Immature natural killer cell (primary cell): ENCODE measurements around the gene IMMT. TPM values are rescaled to one million over a fixed set of nuclear protein-coding genes. Genes with fewer than 3 reads are reported as not detected.
"Not testable (repeated sequence)": the region's sequence is repeated elsewhere in the genome, so short reads cannot be mapped to it uniquely, and the experiment has no call there.

ENCODE experiments used
- DNase-seq, 3 donors: peaks; one replicate each; pipeline ENCODE4 v3.0.0; 2022; ENCODE audit warnings: mixed read lengths in 1 of 3
- H3K27ac Mint-ChIP-seq, 6 donors: one replicate each; pipeline ENCODE4 v1.8.0; 2020; ENCODE audit warnings: mixed read lengths in 6 of 6, mild to moderate bottlenecking in 5 of 6, inconsistent platforms in 4 of 6, moderate library complexity in 3 of 6
- H3K27me3 Mint-ChIP-seq, 3 donors: one replicate each; pipeline ENCODE4 v1.8.0; 2020 to 2021; ENCODE audit warnings: low read depth in 3 of 3, mild to moderate bottlenecking in 3 of 3, mixed read lengths in 3 of 3, moderate library complexity in 3 of 3, inconsistent platforms in 1 of 3
- H3K36me3 Mint-ChIP-seq, 3 donors: one replicate each; pipeline ENCODE4 v1.8.0; 2020; ENCODE audit warnings: mixed read lengths in 3 of 3, inconsistent platforms in 2 of 3, mild to moderate bottlenecking in 2 of 3
- H3K4me1 Mint-ChIP-seq, 2 donors: one replicate each; pipeline ENCODE4 v1.8.0; 2020; ENCODE audit warnings: inconsistent platforms in 2 of 2, mild to moderate bottlenecking in 2 of 2, mixed read lengths in 2 of 2, moderate library complexity in 1 of 2
- H3K4me3 Mint-ChIP-seq, 5 donors: one replicate each; pipeline ENCODE4 v1.8.0; 2020; ENCODE audit warnings: mild to moderate bottlenecking in 5 of 5, mixed read lengths in 5 of 5, inconsistent platforms in 3 of 5, moderate library complexity in 3 of 5
- H3K9me3 Mint-ChIP-seq, 6 donors: one replicate each; pipeline ENCODE4 v1.8.0; 2020; ENCODE audit warnings: mild to moderate bottlenecking in 6 of 6, mixed read lengths in 6 of 6, inconsistent platforms in 4 of 6, moderate library complexity in 3 of 6
- polyA plus RNA-seq, 3 donors: library from polyadenylated mRNA; unstranded; fragments of 300-500 nt; fragmentation: Illumina TruSeq; gene quantifications; one replicate each; pipeline ENCODE4 v1.2.3, GENCODE V29; 2021

IMMT gene
- polyA plus RNA-seq = 10 to 100 TPM; 37.5 to 70.9 (median 49.7) TPM

DNA sequence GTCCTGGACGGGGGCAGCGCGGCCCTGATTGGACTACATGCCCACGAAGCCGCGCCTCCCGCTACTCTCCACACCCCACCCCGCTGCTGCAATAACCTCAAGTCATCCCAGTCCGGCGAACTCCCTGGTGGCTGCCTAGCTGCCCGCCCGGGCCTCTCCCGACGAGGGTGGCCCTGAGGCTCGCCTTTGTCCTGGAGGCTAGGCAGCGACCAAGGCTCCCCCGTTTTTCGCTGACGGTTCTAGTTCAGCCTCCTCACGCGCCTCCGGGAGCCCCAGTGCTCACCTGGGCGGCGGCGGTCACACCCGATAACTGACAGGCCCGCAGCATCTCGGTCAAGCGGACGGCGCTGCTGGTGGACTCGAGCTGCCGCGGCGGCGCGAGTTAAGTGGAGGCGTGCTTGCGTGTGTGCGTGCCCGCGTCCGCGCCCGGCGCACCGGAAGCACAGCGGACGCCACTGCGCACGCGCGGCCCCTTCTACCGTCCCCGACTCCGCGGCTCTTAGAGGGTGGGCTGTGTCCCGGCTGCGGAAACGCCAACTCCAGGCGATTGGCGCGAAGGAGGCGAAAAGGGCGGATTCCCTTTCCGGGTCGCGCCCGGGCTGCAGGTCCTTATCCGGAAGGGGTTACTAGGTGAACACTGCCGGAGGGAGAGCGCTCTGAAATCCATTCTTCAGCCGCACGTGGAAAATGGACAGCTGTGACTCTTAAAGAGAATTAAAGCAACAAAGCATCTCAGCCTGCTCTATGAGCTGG, at the start of gene IMMT:
Gene IMMT, minus strand, starts transcription at position 408 of the 753 bp plus-strand sequence. Its CDS starts 80 bp downstream, at position 328.
- peaks cover 9 to 16% (median 13%) of the 10 kb centered on the region in 3 donors for H3K27me3 Mint-ChIP-seq
- peak within 1 kb of the TSS; percentile 89 to 97 (median 93) for H3K4me3 Mint-ChIP-seq
- H3K9me3 Mint-ChIP-seq = no peaks in the 10 kb centered on the region
- peaks cover 45 to 66% of the 10 kb centered on the region in 2 donors for H3K4me1 Mint-ChIP-seq
- peak within 1 kb of the TSS; percentile 84 to 98 (median 94) for H3K27ac Mint-ChIP-seq
- H3K36me3 Mint-ChIP-seq = peaks cover 0 to 3% (median 3%) of the 10 kb centered on the region in 3 donors
- DNase-seq = peak; percentile 88 to 94 (median 94)

DNA sequence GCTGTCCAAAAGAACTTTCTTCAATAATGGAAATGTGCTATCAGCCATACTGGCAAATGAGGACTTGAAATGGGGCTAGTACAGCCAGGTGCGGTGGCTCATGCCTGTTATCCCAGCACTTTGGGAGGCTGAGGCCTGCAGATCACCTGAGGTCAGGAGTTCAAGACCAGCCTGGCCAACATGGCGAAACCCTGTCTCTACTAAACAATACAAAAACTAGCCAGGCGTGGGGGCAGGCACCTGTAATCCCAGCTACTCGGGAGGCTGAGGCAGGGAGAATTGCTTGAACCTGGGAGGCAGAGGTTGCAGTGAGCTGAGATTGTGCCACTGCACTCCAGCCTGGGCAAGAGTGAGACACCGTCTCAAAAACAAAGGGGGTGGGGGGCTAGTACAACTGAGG, 49.5 kb upstream of the IMMT start:
- H3K9me3 Mint-ChIP-seq, H3K36me3 Mint-ChIP-seq, H3K27ac Mint-ChIP-seq, DNase-seq, H3K4me1 Mint-ChIP-seq, H3K4me3 Mint-ChIP-seq, H3K27me3 Mint-ChIP-seq: not testable (repeated sequence)

DNA sequence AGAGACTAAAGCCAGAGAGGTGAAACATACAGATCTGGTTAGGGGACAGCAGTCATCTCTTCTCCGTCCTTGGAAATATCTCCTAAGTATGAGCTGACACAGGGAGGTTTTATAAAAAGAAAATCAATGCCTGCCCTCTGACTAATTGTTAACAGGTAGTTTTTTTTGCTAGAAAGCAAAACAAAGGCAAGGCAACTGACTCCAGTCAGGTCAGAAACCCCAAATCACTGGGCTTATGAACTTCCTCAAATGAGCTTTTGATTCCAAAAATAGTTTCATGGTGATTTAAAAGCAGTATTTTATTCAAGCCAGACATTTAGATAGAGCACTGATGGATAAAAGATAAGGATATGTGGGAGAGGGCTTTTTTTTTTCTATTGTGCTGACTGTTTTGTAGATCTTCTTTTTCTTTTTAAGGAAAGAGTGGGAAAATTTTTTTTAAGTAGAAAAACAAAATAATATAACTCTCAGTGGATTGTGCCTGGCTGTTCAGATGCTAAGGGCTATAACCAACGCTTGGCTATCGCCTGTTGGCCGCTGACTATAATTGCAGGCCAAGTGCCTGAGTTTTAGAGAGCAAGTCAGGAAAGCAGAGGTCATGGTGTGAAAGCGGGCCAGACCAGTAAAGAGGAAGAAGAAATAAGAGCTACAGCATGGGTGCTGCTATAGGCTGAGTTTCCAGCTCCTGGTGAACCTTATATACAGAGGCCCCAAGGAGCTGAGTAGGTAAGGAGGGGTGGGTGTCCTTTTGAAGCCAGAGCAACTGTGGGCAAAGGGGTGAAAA, 48.9 kb upstream of the IMMT start:
- Mint-ChIP-seq H3K36me3 (no peaks in the 10 kb centered on the region), H3K27me3 (peaks cover 0 to 9% (median 6%) of the 10 kb centered on the region in 3 donors), H3K4me3 (no peak overlapping the region), H3K27ac (no peak overlapping the region), H3K4me1 (no peaks in the 10 kb centered on the region), H3K9me3 (no peaks in the 10 kb centered on the region)
- no peak for DNase-seq

DNA sequence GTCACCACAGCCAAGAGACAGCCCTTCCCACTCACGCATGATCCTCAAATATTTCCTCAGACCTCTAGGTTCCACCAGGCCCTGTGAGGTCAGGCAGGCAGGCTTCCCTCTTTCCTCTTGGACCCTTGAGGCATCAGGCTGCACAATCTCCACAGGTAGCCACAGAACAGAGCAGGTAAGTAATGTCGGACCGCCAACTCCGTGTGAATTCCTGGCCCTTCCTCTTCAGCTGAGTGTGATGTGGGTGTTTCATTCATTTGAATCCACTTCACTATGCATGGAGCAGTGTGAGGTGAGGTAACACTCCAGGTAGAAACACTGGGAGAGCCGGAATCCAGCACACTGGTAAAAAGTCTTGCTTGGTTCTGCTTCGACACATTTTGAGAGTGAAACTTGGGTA, 48.0 kb upstream of the IMMT start:
- no peak overlapping the region for H3K27ac Mint-ChIP-seq
- H3K27me3 Mint-ChIP-seq = peaks cover 4 to 9% (median 8%) of the 10 kb centered on the region in 3 donors
- no peak overlapping the region for H3K4me3 Mint-ChIP-seq
- no peaks in the 10 kb centered on the region for H3K36me3 Mint-ChIP-seq
- H3K9me3 Mint-ChIP-seq = no peaks in the 10 kb centered on the region
- DNase-seq = no peak
- peaks cover 2 to 8% of the 10 kb centered on the region in 2 donors for H3K4me1 Mint-ChIP-seq

DNA sequence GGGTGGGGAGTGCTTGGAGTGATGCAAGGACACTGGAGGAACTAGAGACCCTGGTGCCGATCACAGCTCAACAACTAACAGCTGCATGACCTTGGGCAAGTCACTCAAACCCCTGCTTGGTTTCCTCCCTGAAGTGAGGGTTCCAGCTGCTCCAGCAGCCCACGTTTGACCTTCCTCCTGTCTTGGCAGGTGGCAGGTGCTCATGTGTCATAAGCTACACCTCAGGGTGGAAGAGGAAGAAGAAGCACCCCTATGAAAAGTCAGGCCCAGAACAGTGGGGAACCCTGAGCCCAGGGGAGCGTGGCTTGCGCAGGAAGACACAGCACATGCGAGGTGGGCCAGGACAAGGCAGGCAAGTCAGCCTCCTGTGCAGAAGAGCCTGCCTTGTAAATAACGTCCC, 46.3 kb upstream of the IMMT start:
- H3K36me3 Mint-ChIP-seq = no peaks in the 10 kb centered on the region
- H3K27me3 Mint-ChIP-seq = peaks cover 7 to 9% (median 8%) of the 10 kb centered on the region in 3 donors
- no peak for DNase-seq
- no peaks in the 10 kb centered on the region for H3K9me3 Mint-ChIP-seq
- no peak overlapping the region for H3K27ac Mint-ChIP-seq
- H3K4me3 Mint-ChIP-seq = no peak overlapping the region
- peaks cover 2 to 9% of the 10 kb centered on the region in 2 donors for H3K4me1 Mint-ChIP-seq

DNA sequence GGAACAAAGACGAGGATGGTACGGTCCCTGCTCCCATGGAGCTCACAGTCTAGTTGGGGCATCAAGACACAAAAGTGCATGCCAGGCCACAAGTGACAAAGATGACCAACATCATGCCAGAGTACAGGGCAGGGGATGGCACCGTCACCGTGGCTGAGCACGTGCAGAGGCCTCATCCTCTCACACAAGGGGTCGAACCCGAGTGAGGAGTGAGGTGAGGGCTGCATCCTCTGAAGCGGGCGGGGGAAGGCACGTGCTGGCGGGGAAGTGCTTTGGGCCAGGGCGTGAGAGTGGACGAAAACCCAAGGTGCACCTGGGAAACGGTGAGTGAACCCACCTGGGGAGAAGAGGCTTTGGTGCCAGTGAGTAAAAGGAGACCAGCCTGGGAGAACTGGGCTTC, 45.0 kb upstream of the IMMT start:
- no peaks in the 10 kb centered on the region for H3K9me3 Mint-ChIP-seq
- peaks cover 2 to 9% of the 10 kb centered on the region in 2 donors for H3K4me1 Mint-ChIP-seq
- no peak overlapping the region for H3K27ac Mint-ChIP-seq
- no peak for DNase-seq
- H3K27me3 Mint-ChIP-seq = peaks cover 7 to 13% (median 10%) of the 10 kb centered on the region in 3 donors
- H3K36me3 Mint-ChIP-seq = no peaks in the 10 kb centered on the region
- H3K4me3 Mint-ChIP-seq = no peak overlapping the region

DNA sequence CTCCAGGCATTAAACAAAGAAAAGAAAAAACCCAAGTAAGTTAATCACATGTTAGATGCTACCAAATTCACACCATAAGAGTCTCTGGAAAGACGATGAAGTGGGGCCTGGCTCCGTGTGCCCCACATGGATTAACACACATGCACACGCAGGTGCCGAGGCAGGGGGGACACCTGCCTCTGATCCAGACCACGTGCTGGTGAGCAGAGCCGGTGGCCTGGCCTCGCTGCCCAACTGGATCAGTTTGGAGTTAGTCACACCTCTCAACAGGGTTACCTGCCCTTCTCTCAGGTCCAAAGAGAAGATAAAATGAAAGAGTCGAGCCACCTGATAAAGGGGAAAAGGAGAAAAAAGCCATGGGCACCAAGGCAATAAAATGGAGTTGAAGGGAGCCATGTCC, 44.5 kb upstream of the IMMT start:
- Mint-ChIP-seq H3K4me1 (peaks cover 2 to 9% of the 10 kb centered on the region in 2 donors), H3K36me3 (no peaks in the 10 kb centered on the region), H3K27me3 (peaks cover 7 to 13% (median 10%) of the 10 kb centered on the region in 3 donors), H3K27ac (no peak overlapping the region), H3K4me3 (no peak overlapping the region), H3K9me3 (no peaks in the 10 kb centered on the region)
- DNase-seq = no peak

DNA sequence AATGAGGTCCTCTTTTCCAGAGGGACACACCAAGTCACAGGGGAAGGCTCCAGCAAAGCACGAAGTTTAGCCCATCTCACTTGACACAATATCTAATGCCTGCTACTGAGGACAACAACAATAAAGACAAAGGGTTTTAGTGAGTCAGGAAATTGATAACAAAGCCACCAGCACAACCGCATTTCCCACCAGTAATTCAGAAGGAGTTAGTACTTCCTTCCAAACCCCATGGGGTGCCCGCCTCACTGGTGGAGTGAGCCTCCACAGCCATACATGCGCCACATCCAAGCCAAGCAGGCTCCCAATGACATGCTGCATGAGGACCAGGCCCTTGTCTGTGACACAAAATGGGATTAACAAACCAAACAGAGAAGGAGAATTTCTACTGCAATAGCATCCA, 44.1 kb upstream of the IMMT start:
- no peak for DNase-seq
- H3K27me3 Mint-ChIP-seq = peaks cover 7 to 13% (median 10%) of the 10 kb centered on the region in 3 donors
- no peaks in the 10 kb centered on the region for H3K9me3 Mint-ChIP-seq
- no peaks in the 10 kb centered on the region for H3K36me3 Mint-ChIP-seq
- peaks cover 2 to 9% of the 10 kb centered on the region in 2 donors for H3K4me1 Mint-ChIP-seq
- no peak overlapping the region for H3K27ac Mint-ChIP-seq
- no peak overlapping the region for H3K4me3 Mint-ChIP-seq

DNA sequence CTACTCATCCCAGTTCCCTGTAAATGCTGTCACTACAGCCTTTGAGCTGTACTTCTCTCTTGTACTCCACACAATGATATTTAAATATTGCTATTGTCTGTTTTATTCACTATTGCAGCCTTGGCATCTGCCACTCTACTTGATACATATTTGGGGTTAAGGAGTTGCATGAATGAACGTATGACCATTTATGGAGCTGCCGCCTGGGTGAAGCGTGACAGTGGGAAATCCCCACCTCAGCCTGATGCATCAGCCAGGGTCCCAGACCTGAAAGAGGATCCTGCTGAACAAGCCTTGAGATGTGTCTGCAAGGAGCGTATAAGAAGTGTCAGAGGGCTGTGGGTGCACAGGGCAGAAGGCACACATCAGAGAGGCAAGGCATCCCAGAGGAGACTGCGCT, 43.1 kb upstream of the IMMT start:
- H3K9me3 Mint-ChIP-seq = no peaks in the 10 kb centered on the region
- no peaks in the 10 kb centered on the region for H3K36me3 Mint-ChIP-seq
- no peak overlapping the region for H3K27ac Mint-ChIP-seq
- peaks cover 2 to 9% of the 10 kb centered on the region in 2 donors for H3K4me1 Mint-ChIP-seq
- DNase-seq = no peak
- peaks cover 7 to 13% (median 10%) of the 10 kb centered on the region in 3 donors for H3K27me3 Mint-ChIP-seq
- H3K4me3 Mint-ChIP-seq = no peak overlapping the region

DNA sequence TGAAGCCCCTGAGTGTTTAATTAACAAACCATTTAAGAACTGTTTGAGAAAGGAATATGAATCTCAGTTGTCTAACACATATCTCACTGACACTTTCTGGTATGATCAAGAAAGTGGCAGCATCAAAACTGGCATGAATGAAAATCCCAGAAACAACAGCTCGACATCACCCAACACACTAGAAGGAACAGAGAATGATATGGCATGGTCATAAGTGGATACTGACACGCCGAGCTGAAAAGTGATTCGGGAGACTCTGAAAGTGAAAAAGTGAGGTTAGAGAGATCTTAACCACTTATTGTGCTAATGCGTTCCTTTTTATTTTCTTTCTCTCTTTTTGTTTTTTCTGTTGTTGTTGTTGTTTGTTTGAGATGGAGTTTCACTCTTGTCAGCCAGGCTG, 41.9 kb upstream of the IMMT start:
- no peak overlapping the region for H3K4me3 Mint-ChIP-seq

DNA sequence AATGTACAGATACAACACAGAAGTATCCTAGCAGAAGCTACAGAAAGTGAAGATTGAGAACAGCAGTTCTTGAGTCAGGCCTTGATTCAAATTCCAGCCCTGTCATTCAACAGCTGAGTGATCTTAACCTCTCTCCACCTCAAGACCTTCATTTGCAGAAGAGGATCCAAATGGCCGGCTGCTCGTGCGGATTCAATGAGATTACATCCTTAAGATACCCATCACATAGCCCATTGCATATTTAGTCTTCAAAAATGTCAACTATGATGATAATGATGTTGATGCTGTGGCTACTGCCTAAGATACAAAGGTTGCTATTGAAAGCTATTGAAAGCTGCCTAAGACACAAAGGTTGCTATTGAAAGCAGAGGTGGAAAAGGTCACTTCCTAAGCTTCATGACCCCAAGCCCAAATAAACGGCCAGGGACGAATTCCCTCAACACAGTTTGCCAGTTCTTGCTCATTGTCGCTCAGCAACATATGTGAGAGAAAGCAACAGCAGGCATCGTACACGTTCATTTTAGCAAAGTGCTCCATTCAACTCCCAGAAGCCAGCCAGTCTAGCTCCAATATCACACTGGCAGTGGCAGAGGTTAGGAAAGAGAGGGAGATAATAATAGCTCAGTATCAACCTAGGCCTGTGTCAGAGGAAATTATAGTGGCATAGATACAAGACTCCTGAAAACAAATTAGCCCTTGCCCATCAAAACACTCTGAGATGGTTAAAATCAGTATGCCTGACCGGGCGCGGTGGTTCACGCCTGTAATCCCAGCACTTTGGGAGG, 40.1 kb upstream of the IMMT start:
- H3K36me3 Mint-ChIP-seq = no peaks in the 10 kb centered on the region
- H3K4me3 Mint-ChIP-seq = no peak overlapping the region
- H3K4me1 Mint-ChIP-seq = peaks cover 2 to 9% of the 10 kb centered on the region in 2 donors
- H3K27ac Mint-ChIP-seq = no peak overlapping the region
- H3K27me3 Mint-ChIP-seq = peaks cover 3 to 13% (median 6%) of the 10 kb centered on the region in 3 donors
- DNase-seq = no peak
- H3K9me3 Mint-ChIP-seq = peaks cover 0 to 2% (median 0%) of the 10 kb centered on the region in 6 donors

More for the DNA sequence above, 41.9 kb upstream of the IMMT start:
- peaks cover 3 to 13% (median 6%) of the 10 kb centered on the region in 3 donors for H3K27me3 Mint-ChIP-seq
- no peaks in the 10 kb centered on the region for H3K36me3 Mint-ChIP-seq
- H3K4me1 Mint-ChIP-seq = peaks cover 2 to 9% of the 10 kb centered on the region in 2 donors
- no peak overlapping the region for H3K27ac Mint-ChIP-seq
- peaks cover 0 to 2% (median 0%) of the 10 kb centered on the region in 6 donors for H3K9me3 Mint-ChIP-seq
- DNase-seq = no peak

DNA sequence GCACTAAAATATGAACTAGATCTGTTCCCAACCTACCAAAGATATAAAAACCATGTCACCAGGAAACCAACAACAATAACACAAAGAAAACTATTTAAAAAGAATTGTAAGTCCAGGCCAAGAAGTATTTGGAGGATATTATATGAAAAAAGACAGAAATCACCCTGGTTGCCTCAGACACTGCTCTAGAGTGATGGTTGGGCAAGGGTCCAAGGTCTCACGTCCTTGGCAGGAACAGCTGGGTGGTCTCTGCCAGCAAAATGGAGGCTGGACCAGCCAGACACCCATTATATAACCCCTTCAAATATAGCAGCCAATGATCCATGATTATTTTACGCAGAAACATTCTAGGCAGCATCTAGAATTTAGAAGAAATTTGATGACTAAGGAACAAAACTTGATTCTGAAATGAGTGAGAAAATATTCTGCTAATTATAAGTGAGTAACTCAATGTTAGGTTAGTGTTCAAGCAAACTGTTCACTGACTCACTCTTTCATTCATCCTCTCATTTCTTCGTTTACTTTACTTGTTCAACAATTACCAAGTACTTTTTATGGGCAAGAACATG, 39.4 kb upstream of the IMMT start:
- H3K27ac Mint-ChIP-seq = no peak overlapping the region
- peaks cover 0 to 13% (median 6%) of the 10 kb centered on the region in 3 donors for H3K27me3 Mint-ChIP-seq
- peaks cover 0 to 2% (median 0%) of the 10 kb centered on the region in 6 donors for H3K9me3 Mint-ChIP-seq
- H3K4me3 Mint-ChIP-seq = no peak overlapping the region
- DNase-seq = no peak
- H3K4me1 Mint-ChIP-seq = peaks cover 2 to 9% of the 10 kb centered on the region in 2 donors
- H3K36me3 Mint-ChIP-seq = no peaks in the 10 kb centered on the region

DNA sequence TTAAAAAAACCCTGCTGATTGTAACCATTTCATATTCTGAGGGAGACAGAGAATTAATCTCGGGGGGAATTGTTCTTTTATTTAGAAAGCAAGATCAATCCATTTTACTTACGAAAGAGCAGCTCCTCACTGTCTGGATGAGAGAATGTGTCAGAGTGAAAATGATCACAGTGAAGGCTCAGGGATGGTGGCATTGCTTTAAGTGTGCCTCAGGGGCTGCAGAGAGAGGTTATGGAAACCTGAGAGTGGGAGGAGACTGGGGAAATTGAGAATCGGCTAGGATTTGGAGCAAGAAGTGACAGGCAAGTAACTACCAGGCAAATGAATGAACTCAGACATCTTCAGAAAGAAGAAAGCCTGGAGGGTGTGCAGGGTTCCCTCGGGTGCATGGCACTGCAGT, 38.2 kb upstream of the IMMT start:
- DNase-seq = no peak
- Mint-ChIP-seq H3K4me1 (peaks cover 1 to 3% of the 10 kb centered on the region in 2 donors), H3K36me3 (no peaks in the 10 kb centered on the region), H3K9me3 (peaks cover 0 to 2% (median 0%) of the 10 kb centered on the region in 6 donors), H3K27me3 (peaks cover 0 to 11% (median 5%) of the 10 kb centered on the region in 3 donors), H3K27ac (no peak overlapping the region), H3K4me3 (no peak overlapping the region)
